Progenitor cell of endocrine pancreas (in vitro differentiated cells): ENCODE data around the gene KBTBD13. TPM values are rescaled to one million over a fixed set of nuclear protein-coding genes. Genes with fewer than 3 reads are reported as not detected.
A peak's percentile ranks its signal among the peaks of the same experiment; 100 is the strongest.

Experiments
- DNase-seq: peaks from one replicate; pipeline ENCODE4 v3.0.0; 2021; ENCODE audit warnings: low spot score; ENCODE audit not compliant: unreplicated experiment
- H3K27ac Mint-ChIP-seq: 2 replicates; pipeline ENCODE4 v1.8.0; 2021; ENCODE audit warnings: mild to moderate bottlenecking, moderate library complexity, mixed read lengths
- H3K27me3 Mint-ChIP-seq: 2 replicates; pipeline ENCODE4 v1.8.0; 2021; ENCODE audit warnings: mixed read lengths
- H3K36me3 Mint-ChIP-seq: 2 replicates; pipeline ENCODE4 v1.8.0; 2022; ENCODE audit warnings: mixed read lengths; ENCODE audit not compliant: insufficient read depth
- H3K4me1 Mint-ChIP-seq: 2 replicates; pipeline ENCODE4 v1.8.0; 2021; ENCODE audit warnings: low read depth, mixed read lengths
- H3K4me3 Mint-ChIP-seq: 2 replicates; pipeline ENCODE4 v1.8.0; 2021; ENCODE audit warnings: low read depth, mild to moderate bottlenecking, moderate library complexity, mixed read lengths
- H3K9me3 Mint-ChIP-seq: 2 replicates; pipeline ENCODE4 v1.8.0; 2021; ENCODE audit warnings: low read depth, mixed read lengths
- total RNA-seq: library from RNA; stranded (reverse); gene quantifications from 2 replicates; pipeline ENCODE4 v1.2.1, GENCODE V29; 2021
- TF ChIP-seq, protein P1 (sequence below): fragments of 200-600 bp; sonication (generic); IDR thresholded peaks from one replicate; pipeline ENCODE4 v1.5.0; 2021; ENCODE audit warnings: antibody characterized with exemption, mild to moderate bottlenecking; ENCODE audit not compliant: unreplicated experiment

The KBTBD13 gene
- total RNA-seq, 1 donor from 2014 or later: not detected

DNA sequence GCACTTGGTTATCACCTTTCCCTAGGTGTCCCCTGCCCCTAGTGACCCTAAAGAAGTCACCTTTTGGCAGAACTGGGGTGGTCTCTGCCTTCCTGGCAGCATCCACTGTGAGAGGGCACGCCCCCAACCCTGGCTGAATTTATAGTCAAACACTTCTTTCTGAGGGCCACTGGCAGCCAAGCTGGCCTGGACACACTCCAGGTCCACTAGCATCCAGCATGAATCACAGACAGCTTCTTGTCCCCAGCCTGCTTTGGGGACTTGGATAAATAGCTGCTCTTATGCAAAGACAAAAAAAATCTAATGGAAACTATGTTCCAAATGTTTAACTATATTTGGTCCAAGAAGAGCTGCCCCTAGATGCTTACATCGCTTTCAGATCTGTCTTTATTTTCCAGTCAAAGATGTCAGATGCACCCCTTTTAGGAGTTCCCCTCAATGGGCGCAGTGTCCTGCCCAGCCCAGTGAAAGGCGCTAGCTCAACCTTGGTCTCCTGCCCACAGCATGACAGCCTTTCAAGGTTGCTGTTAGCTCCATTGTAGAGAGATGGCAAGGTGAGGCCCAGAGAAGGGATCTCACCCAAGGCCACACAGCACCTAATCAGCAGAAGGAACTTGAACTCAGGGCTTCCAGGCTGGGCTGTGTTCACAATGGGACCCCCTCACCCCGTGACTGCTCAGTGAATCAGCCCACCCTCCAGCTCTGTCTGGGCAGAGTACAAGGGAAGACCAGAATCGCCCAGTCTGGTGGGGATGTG is 15.7 kb upstream of the KBTBD13 start:
- H3K4me1 Mint-ChIP-seq: peaks cover 6% of the 10 kb centered on the region
- TF ChIP-seq, protein P1, sequence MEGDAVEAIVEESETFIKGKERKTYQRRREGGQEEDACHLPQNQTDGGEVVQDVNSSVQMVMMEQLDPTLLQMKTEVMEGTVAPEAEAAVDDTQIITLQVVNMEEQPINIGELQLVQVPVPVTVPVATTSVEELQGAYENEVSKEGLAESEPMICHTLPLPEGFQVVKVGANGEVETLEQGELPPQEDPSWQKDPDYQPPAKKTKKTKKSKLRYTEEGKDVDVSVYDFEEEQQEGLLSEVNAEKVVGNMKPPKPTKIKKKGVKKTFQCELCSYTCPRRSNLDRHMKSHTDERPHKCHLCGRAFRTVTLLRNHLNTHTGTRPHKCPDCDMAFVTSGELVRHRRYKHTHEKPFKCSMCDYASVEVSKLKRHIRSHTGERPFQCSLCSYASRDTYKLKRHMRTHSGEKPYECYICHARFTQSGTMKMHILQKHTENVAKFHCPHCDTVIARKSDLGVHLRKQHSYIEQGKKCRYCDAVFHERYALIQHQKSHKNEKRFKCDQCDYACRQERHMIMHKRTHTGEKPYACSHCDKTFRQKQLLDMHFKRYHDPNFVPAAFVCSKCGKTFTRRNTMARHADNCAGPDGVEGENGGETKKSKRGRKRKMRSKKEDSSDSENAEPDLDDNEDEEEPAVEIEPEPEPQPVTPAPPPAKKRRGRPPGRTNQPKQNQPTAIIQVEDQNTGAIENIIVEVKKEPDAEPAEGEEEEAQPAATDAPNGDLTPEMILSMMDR: no peak
- H3K9me3 Mint-ChIP-seq: no peaks in the 10 kb centered on the region
- peaks cover 10% of the 10 kb centered on the region for H3K27me3 Mint-ChIP-seq
- H3K36me3 Mint-ChIP-seq: no peaks in the 10 kb centered on the region
- DNase-seq: no peak
- no peak overlapping the region for H3K27ac Mint-ChIP-seq
- H3K4me3 Mint-ChIP-seq: no peak overlapping the region

DNA sequence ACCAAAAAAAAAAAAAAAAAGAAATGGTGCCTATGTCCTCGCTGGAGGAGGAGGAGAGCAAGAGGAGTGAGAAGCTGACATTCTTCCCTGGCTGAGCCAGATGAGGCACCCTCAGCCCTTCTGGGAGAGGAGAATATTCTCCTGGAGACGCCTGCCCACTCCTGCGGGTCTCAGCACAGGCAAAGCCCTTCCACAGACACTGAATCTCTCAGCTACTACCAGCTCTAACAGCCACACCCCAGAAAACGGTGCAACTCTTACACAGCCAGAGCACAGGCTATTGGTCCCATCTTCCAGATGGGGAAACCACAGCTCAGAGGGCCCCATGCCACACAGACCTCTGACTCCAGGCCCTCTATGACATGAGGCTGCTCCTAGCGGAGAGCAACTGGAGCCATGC is 14.5 kb upstream of the KBTBD13 start:
- no peak overlapping the region for H3K27ac Mint-ChIP-seq
- H3K9me3 Mint-ChIP-seq: no peaks in the 10 kb centered on the region
- TF ChIP-seq, protein P1: no peak
- H3K27me3 Mint-ChIP-seq: peaks cover 20% of the 10 kb centered on the region
- no peak overlapping the region for H3K4me3 Mint-ChIP-seq
- no peaks in the 10 kb centered on the region for H3K36me3 Mint-ChIP-seq
- no peak for DNase-seq
- H3K4me1 Mint-ChIP-seq: peaks cover 4% of the 10 kb centered on the region

DNA sequence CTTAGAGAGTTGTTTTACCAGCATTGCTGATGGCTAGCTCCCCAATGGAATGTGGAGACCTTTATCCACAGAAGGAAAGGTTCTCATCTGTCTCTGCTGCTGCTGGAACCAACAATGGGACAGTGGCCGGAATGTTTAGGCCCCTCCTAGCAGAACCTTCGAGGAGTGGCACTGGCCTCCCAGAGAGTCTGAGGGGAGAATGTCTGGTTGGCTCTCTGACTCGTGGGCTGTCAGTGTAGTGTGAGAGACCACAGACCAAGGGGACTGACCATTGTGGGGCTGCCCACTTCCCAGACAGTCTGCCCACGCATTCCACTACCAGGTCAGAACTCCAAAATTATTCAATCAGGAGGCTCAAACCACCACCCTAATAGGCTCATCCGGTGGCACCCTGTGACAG is 13.8 kb upstream of the KBTBD13 start:
- TF ChIP-seq, protein P1: no peak
- Mint-ChIP-seq H3K4me1 (peaks cover 2% of the 10 kb centered on the region), H3K27ac (no peak overlapping the region), H3K9me3 (no peaks in the 10 kb centered on the region), H3K36me3 (no peaks in the 10 kb centered on the region), H3K27me3 (peaks cover 24% of the 10 kb centered on the region), H3K4me3 (no peak overlapping the region)
- no peak for DNase-seq

DNA sequence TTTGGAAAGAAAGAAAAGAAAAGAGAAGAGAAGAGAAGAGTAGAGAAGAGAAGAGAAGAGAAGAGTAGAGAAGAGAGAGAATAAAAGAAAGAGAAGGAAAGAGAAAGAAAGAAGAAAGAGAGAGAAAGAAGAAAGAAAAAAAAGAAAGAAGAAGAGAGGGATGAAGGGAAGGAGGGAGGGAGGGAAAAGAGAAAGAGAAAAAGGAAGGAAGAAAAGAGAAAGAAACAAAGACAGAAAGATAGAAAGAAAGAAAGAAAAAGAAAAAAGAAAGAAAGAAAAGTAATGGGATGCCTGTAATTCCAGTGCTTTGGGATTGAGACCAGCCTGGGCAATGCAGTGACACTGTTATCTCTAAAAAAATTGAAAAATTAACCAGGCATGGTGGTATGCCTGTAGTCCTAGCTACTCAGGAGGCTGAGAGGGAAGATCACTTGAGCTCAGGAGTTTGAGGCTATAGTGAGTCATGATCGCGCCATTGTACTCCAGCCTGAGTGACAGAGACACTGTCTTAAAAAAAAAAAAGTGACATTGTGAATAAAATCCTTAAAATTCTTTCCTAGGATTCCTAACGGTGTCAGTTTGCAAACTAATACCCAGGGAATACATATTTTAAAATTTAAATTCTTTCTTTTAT is 10.4 kb upstream of the KBTBD13 start:
- Mint-ChIP-seq H3K4me1 (peaks cover 4% of the 10 kb centered on the region), H3K4me3 (no peak overlapping the region), H3K27ac (no peak overlapping the region), H3K27me3 (peaks cover 47% of the 10 kb centered on the region), H3K9me3 (no peaks in the 10 kb centered on the region), H3K36me3 (no peaks in the 10 kb centered on the region)
- TF ChIP-seq, protein P1: no peak
- no peak for DNase-seq

DNA sequence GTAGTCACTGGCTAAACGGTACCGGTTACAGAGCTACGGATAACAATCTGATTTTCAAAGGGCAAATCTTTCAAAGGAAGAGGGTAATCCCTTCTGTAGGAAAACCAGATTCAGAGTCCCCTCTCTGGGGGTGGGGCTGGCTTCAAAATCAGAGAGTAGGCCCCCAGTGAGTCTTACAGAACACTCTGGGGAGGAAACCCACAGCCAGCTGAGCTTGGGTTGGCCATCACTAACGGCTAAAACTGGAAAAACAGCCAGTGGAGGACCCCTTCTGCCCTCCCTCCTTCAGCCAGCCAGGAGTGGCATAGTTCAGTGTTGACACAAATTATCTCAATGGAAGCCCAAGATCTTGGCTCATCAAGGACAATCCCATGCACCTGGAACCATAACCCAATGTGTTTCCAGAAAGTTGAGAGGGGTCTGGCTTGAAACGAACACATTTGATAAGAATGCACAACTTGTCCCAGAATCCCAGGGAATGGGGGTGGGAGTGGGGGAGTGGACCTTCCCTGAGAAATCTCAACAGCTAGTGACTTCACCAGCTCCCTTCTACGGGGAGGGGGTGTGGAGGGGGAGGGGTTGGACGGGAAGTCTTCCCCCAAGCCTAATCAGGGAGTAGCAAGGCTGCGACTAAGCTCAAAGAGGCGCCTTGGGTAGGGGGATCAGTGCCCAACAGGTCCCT is 9.8 kb upstream of the KBTBD13 start:
- DNase-seq: no peak
- Mint-ChIP-seq H3K36me3 (no peaks in the 10 kb centered on the region), H3K27ac (peak overlapping the region; percentile 89), H3K9me3 (no peaks in the 10 kb centered on the region), H3K4me1 (peaks cover 4% of the 10 kb centered on the region), H3K4me3 (peak overlapping the region; percentile 61), H3K27me3 (peaks cover 47% of the 10 kb centered on the region)
- TF ChIP-seq, protein P1: no peak
